T-helper 2 cell treated with Interferon-gamma antibody and Interleukin-4, amounts not matched to agents 5 μg/mL and 100 μg/mL, for 36 hours (primary cell): ENCODE results near the gene VPS13D.

Experiments
- DNase-seq: peaks from one replicate; pipeline ENCODE4 v3.0.0; 2021; ENCODE audit warnings: low spot score
- H3K27ac Mint-ChIP-seq: one replicate; pipeline ENCODE4 v1.8.0; 2021; ENCODE audit warnings: mild to moderate bottlenecking, mixed read lengths
- H3K27me3 Mint-ChIP-seq: one replicate; pipeline ENCODE4 v1.8.0; 2021; ENCODE audit warnings: low read depth, mixed read lengths
- H3K36me3 Mint-ChIP-seq: one replicate; pipeline ENCODE4 v1.8.0; 2021; ENCODE audit warnings: low read depth, mixed read lengths
- H3K4me1 Mint-ChIP-seq: one replicate; pipeline ENCODE4 v1.8.0; 2021; ENCODE audit warnings: low read depth, mixed read lengths
- H3K4me3 Mint-ChIP-seq: one replicate; pipeline ENCODE4 v1.8.0; 2022; ENCODE audit warnings: mild to moderate bottlenecking, moderate library complexity, mixed read lengths
- H3K9me3 Mint-ChIP-seq: one replicate; pipeline ENCODE4 v1.8.0; 2021; ENCODE audit warnings: mixed read lengths

VPS13D gene

DNA sequence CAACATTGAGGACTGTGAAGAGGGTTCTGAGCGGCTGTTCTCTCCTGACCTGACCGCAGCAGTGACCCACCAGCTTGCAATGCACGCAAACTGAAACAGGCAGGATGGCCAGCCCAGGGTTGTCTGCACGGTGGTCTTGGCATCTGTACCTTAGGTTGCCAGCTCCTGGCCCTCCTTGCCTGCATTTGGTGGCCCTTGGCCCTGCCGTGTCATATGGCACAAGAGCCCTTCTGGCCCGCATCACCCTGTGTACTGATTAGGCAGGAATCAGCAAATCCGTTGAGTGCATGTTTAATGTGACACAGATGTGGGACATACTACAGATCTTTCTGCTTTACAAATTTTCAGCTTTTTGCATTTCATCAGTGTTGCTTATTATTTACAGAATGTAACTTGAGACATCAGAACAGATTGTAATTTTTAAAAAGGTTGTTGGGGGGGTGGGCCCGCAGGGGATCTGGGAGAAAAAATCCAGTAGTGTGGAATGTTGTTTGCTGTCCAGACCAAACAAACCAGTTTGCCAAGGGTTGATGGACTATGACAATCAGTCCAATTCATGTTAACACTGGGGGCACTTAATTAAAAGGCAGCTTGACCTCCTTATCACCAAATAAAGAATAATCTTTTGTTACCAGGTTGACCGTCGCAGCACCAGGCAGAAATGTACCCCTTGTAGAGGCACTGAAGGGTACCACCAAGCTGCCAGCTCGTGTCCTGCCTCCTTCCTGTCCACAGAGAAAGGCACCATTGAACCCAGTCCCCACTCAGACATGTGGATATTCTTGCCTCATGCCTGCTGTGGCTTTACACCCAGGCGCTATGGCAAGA lies 255.6 kb downstream of the VPS13D start:
- H3K9me3 Mint-ChIP-seq, result no peaks in the 10 kb centered on the region
- peaks cover 14% of the 10 kb centered on the region for H3K4me1 Mint-ChIP-seq

DNA sequence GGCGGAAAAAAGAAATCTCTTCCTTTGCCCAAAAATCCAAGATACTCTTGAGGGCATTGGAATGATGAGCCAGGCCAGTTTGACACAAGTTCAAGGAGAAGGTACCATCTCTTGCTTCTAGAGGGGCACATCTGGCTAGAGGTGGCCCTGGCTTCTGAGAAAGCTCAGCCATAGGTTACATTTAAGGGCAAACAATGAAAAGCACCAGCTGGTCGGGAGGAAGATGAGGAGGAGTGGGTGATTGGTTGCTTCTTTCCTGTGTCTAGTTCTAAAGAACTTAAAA lies 256.2 kb downstream of the VPS13D start:
- Mint-ChIP-seq H3K4me1 (peaks cover 8% of the 10 kb centered on the region), H3K9me3 (no peaks in the 10 kb centered on the region), H3K27ac (no peak overlapping the region), H3K36me3 (peaks cover 29% of the 10 kb centered on the region), H3K27me3 (no peaks in the 10 kb centered on the region), H3K4me3 (no peak overlapping the region)
- no peak for DNase-seq

More for the DNA sequence above, 255.6 kb downstream of the VPS13D start:
- Mint-ChIP-seq H3K4me3 (no peak overlapping the region), H3K27ac (no peak overlapping the region), H3K27me3 (no peaks in the 10 kb centered on the region), H3K36me3 (peaks cover 31% of the 10 kb centered on the region)
- no peak for DNase-seq

DNA sequence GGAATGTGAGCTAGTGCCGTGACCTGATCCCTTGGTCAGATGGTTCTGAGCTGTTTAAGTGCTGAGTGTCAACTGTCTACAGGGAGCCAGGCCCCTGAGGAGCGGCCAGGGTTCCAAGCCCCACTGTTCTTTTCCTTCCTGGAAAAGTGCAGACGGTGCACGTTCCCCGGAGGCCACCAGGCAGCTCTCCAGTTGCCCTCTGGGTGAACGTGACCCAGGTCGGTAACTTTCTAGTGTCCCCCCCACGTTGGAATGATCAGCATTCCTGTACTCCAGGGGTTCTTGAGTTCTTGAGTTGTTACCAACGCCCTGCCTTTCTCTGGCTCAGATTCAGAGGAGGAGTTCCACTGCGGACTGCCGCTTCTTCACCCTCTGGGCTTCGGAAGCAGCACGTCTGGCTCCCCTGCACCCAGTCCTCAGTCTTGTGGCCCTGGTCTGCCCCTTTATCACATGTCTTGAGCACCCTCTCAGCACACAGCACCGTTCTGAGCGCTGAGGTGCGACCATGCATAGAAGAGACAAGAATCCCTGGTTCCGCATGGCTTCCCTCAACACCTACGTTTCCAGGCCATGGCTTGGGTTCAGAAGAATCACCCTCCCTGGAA lies 256.7 kb downstream of the VPS13D start:
- Mint-ChIP-seq H3K4me3 (no peak overlapping the region), H3K36me3 (peaks cover 30% of the 10 kb centered on the region), H3K27me3 (no peaks in the 10 kb centered on the region), H3K9me3 (no peaks in the 10 kb centered on the region), H3K27ac (no peak overlapping the region), H3K4me1 (peaks cover 3% of the 10 kb centered on the region)
- DNase-seq, result no peak

DNA sequence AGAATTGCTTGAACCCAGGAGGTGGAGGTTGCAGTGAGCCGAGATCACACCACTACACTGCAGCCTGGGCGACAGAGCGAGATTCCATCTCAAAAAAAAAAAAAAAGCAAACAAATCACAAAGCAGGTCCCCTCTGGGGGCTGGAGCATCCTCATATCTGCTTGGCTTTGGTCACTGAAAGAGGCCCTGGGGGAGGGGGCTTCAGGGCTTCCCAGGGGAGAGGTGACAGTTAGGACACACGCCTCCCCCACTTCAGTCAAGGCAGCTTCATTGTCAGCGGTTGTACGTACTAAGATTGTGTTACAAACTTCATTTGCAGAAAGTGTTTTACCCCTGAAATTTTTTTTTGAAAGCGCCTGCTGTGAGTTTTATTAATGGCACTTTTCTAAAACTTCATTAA lies 257.7 kb downstream of the VPS13D start:
- no peaks in the 10 kb centered on the region for H3K27me3 Mint-ChIP-seq
- peaks cover 28% of the 10 kb centered on the region for H3K36me3 Mint-ChIP-seq
- H3K9me3 Mint-ChIP-seq, result no peaks in the 10 kb centered on the region

DNA sequence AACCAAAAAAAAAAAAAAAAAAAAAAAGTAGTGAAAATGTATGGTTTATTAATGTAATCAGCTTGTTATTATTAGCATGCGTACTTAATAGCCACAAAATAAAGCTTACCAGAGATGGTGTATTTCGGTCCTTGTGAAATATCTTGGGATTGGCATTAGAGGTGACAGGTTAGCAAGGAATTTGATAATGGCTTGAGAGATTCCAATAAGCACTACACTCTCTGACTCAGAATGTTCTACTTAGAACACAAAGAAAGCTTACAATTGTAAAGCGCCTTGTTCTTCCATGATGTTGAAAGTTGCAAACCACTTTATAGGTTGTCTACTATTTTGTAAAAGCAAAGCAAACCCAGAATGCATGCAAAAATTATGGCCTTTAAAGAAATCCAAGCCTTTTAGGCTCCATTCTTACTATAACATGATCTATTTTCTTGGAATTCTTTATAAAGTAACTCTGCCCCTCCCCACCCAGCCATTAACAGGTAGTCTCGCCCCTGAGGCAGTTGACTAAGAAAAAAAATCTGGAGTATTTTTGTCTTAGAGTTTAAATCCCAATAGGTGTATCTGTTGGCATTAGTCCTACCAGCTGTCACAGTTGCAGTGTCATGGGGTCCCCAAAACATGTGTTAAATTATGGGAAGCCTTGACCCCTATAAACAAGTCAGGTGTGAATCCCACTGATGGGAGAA lies 259.0 kb downstream of the VPS13D start:
- Mint-ChIP-seq H3K27ac (no peak overlapping the region), H3K4me1 (no peaks in the 10 kb centered on the region), H3K9me3 (no peaks in the 10 kb centered on the region), H3K4me3 (no peak overlapping the region), H3K36me3 (peaks cover 24% of the 10 kb centered on the region), H3K27me3 (no peaks in the 10 kb centered on the region)
- no peak for DNase-seq

More for the DNA sequence above, 257.7 kb downstream of the VPS13D start:
- no peak for DNase-seq
- Mint-ChIP-seq H3K4me1 (no peaks in the 10 kb centered on the region), H3K4me3 (no peak overlapping the region), H3K27ac (no peak overlapping the region)

DNA sequence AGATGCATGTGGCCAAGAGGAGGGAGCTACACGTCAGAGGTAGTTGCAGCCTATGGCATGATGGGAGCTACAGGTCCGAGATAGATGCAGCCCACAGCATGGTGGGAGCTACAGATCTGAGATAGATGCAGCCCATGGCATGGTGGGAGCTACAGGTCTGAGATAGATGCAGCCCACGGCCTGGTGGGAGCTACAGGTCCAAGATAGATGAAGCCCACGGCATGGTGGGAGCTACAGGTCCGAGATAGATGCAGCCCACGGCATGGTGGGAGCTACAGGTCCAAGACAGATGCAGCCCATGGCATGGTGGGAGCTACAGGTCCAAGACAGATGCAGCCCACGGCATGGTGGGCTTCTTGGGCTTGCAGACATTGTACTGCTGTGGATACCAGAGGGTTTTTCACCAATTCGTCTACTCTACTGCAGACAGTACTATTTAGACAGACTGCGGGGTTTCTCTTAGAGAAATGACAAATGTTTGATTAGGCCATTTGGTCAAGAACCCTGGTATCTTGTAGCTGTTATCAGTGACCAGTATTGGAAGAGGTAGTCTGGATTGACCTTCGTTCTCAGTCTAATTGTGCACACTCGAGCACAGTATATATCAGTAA lies 260.8 kb downstream of the VPS13D start:
- Mint-ChIP-seq H3K27ac (no peak overlapping the region), H3K4me3 (no peak overlapping the region)

DNA sequence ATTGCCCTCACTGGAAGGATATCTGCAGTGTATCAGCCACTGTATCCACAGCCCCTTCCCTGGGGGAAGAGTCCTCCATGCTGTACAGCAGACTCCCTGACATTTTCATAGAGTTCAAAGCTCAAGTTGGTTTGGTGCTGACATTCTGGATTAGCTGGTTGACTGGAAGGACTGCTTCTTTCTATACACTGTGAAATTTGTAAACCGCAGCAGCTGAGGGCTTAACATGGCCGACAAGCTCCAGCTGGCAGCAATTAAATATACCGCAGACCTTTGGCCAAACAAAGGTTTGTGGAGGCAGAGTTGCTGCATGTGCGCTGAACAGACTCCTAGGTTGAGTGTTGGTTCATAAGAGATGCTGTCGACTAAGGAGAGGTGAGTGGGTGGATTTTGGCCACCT lies 261.8 kb downstream of the VPS13D start:
- peaks cover 12% of the 10 kb centered on the region for H3K36me3 Mint-ChIP-seq
- no peak overlapping the region for H3K4me3 Mint-ChIP-seq
- peaks cover 2% of the 10 kb centered on the region for H3K4me1 Mint-ChIP-seq
- no peak overlapping the region for H3K27ac Mint-ChIP-seq
- no peaks in the 10 kb centered on the region for H3K9me3 Mint-ChIP-seq
- no peak for DNase-seq
- H3K27me3 Mint-ChIP-seq, result no peaks in the 10 kb centered on the region

More for the DNA sequence above, 260.8 kb downstream of the VPS13D start:
- no peaks in the 10 kb centered on the region for H3K27me3 Mint-ChIP-seq
- H3K9me3 Mint-ChIP-seq, result no peaks in the 10 kb centered on the region
- DNase-seq, result no peak
- peaks cover 16% of the 10 kb centered on the region for H3K36me3 Mint-ChIP-seq
- no peaks in the 10 kb centered on the region for H3K4me1 Mint-ChIP-seq

DNA sequence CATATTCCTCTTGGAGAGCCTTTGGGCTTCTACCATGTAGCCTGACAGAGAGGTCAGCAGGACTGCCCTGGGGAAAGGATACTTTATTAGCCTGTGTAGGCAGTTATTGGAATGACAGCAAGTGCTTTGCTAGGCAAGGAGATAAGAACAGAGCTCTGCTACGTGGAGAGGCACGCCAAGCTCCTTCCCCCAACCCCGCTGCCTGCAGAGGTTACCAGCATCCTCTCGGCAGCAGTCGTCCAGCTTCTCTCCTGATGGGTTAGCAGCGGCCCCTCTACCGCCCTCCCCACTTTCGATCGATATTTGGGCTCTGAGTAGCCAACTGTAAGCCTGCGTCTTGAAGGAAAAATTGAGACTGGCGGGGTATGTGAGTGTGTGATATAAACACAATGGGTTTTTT lies 265.9 kb downstream of the VPS13D start:
- Mint-ChIP-seq H3K27ac (no peak overlapping the region), H3K4me3 (no peak overlapping the region), H3K36me3 (peaks cover 29% of the 10 kb centered on the region), H3K9me3 (no peaks in the 10 kb centered on the region), H3K27me3 (no peaks in the 10 kb centered on the region), H3K4me1 (peaks cover 2% of the 10 kb centered on the region)
- DNase-seq, result no peak

DNA sequence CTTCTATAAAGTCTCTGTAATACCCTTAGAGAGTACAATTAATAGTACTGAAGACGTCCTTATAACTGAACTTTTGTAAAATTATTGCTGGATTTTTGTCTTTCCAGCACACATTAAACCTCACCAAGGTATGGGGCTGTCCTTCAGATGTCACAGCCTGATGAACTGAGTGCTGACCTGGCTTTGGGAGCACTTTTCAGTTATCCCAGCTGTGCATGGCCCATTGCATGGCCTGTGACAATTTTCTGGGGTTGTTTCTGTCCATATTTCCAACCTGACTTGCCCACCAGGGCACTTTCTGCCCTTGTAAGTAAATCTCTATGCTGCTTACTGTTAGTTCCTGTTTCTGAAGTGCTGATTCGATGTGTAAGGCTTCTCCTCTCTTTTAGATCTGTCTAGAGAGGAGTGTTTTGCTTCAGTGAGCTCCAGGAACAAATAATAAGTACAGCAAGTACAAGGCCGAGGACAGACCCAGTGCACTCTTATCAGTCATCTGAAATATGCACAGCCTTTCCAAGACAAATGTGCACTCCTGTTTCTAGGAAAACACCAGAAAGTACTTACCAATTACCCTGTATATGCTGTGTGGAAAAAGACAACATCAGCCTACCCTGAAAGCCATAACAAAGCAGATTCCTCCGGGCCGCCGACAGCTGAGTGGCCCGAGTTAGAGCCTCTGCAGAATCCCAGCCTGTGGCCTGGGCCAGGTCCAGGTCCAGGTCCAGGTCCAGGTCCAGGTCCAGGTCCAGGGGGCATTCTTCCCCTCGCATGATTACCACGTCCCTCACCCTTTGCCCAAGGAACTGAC lies 266.5 kb downstream of the VPS13D start:
- Mint-ChIP-seq H3K4me1 (peaks cover 2% of the 10 kb centered on the region), H3K27me3 (no peaks in the 10 kb centered on the region), H3K4me3 (no peak overlapping the region), H3K9me3 (no peaks in the 10 kb centered on the region), H3K27ac (no peak overlapping the region), H3K36me3 (peaks cover 26% of the 10 kb centered on the region)
- no peak for DNase-seq

DNA sequence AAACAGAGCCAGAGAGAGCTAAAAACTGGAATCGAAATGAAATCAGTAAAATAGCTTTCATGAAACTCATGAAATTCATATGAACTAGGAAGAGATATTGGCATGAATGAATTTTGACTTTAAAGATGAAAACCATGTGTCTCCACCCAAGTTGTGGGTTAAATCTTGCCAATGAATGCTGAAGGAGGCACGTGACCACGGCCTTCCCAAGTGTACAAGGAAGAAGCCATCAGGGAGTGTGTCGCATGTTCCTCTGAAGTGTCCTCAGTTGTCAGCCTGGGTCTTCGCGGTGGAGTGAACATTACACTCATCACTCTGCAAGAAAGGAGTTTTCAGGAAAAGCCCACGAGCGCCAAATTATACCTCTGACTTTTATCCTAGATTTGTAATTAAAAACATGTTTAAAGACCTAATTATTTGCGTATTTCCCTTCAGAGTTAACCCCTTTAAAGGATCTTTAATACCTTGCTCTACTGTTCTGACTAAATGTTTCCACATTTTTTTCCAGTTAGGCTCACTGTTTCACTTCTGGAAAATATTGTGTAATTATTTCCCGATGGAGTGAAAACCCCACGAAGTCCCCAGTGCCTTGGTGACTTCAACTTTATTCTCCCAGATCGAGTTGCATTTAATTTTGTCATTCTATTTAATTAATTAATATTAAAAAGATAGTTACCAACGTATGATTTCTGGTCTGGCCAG lies 269.9 kb downstream of the VPS13D start:
- Mint-ChIP-seq H3K27ac (no peak overlapping the region), H3K27me3 (no peaks in the 10 kb centered on the region), H3K9me3 (no peaks in the 10 kb centered on the region), H3K4me3 (no peak overlapping the region), H3K36me3 (peaks cover 28% of the 10 kb centered on the region), H3K4me1 (peaks cover 25% of the 10 kb centered on the region)
- no peak for DNase-seq

DNA sequence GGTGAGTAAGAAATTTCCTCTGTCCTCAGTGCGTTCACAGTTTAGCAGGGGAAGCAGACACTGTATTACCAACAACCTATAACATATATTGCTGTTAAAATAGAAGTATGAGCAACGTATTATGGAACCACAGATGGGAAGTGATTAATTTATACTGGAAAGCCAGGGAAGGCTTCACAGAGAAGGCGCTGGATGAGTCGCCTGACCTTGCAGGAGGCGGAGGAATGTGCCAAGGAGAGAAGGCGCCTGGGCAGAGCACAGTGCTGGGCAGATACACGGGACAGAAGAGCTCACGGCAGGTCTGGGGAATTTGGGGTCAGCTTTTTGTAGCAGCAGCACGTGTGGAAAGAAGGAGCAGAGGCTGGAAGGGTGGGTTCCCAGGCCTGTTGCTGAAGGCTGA lies 271.8 kb downstream of the VPS13D start:
- peak overlapping the region; percentile 60 for H3K27ac Mint-ChIP-seq
- peaks cover 33% of the 10 kb centered on the region for H3K36me3 Mint-ChIP-seq
- no peak overlapping the region for H3K4me3 Mint-ChIP-seq
- no peak for DNase-seq
- H3K9me3 Mint-ChIP-seq, result no peaks in the 10 kb centered on the region
- no peaks in the 10 kb centered on the region for H3K27me3 Mint-ChIP-seq
- peaks cover 24% of the 10 kb centered on the region for H3K4me1 Mint-ChIP-seq

DNA sequence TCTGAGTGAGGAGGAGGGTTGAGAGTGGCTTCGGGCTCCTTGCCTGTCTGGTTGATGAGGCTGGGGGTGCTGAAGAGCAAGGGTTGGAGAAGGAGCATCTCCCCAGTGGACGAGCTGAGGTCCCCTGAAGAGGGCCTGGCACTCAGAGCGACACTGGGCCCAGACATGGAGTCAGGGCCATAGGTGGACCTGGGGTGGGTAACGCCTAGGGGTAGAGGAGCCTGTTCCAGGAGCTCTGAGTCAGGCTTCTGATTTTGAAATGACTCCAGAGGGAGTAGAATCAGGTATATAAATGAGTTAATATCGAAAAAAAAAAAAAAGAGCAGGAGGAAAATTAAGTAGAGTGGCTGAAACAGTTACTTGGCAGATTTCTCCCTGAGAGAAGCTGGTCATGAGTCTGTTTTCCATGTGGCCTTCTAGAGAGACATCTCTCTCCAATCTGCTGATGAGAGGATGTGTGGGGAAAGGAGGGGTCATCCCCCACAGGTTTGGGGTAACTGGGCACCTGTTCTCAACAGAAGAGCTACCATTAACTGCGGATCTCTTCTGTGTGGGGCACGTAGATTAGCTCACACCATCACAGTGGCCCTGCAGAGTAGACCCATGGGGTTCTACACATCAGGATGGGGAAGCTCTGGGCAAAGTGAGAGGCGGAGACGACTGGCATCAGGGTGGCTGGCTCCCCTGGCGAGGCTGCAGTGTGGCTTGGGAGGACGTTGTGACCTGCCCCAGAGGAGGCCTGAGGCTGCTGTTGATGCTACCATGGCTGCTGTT lies 272.7 kb downstream of the VPS13D start:
- Mint-ChIP-seq H3K9me3 (no peaks in the 10 kb centered on the region), H3K27me3 (no peaks in the 10 kb centered on the region), H3K27ac (peak overlapping the region; percentile 46), H3K4me1 (peaks cover 24% of the 10 kb centered on the region), H3K4me3 (no peak overlapping the region), H3K36me3 (peaks cover 28% of the 10 kb centered on the region)
- DNase-seq, result peak; percentile 16
